NCI-H82 treated with DMSO at 0.1 percent for 48 hours (cell line): Measurements from ENCODE around the gene PET100.
A peak's percentile ranks its signal among the peaks of the same experiment; 100 is the strongest.

Source experiments
- DNase-seq: peaks from one replicate; lab custom pipeline; 2025; ENCODE audit not compliant: unreplicated experiment; lab: John Stamatoyannopoulos, UW

The PET100 gene

GRCh38 chr19:7612282-7613274 lies 17.0 kb upstream of the PET100 start:
- DNase-seq: no peak

- DNase-seq: no peak
Measured at GRCh38 chr19:7614859-7615741, 14.5 kb upstream of the PET100 start.

- no peak for DNase-seq
Measured at GRCh38 chr19:7617172-7617571, 12.4 kb upstream of the PET100 start.

- DNase-seq: no peak
Measured at GRCh38 chr19:7617735-7618134, 11.9 kb upstream of the PET100 start.

- peak; percentile 49 for DNase-seq
Measured at GRCh38 chr19:7618348-7618747, 11.2 kb upstream of the PET100 start.

- peak; percentile 90 for DNase-seq
Measured at GRCh38 chr19:7618771-7619510, 10.7 kb upstream of the PET100 start.

GRCh38 chr19:7619671-7620441 lies 9.7 kb upstream of the PET100 start:
- no peak for DNase-seq

GRCh38 chr19:7620442-7621412 lies 8.9 kb upstream of the PET100 start:
- no peak for DNase-seq

GRCh38 chr19:7622933-7623685 lies 6.5 kb upstream of the PET100 start:
- no peak for DNase-seq

- DNase-seq: no peak
Measured at GRCh38 chr19:7623725-7624603, 5.6 kb upstream of the PET100 start.

- no peak for DNase-seq
Measured at GRCh38 chr19:7624810-7625209, 4.8 kb upstream of the PET100 start.

- no peak for DNase-seq
Measured at GRCh38 chr19:7625763-7626372, 3.7 kb upstream of the PET100 start.

- DNase-seq: no peak
Measured at GRCh38 chr19:7627166-7627565, 2.4 kb upstream of the PET100 start.

GRCh38 chr19:7628589-7629311 lies 843 bp upstream of the PET100 start:
- DNase-seq: no peak

GRCh38 chr19:7631577-7631976 lies 2.0 kb downstream of the PET100 start:
- DNase-seq: no peak
